IMR-90 (cell line): ENCODE results near the gene UBE2QL1. TPM values are rescaled to one million over a fixed set of nuclear protein-coding genes. Genes with fewer than 3 reads are reported as not detected.

ENCODE experiments used
- ATAC-seq: fragments of 200-7000 bp; cut with Tn5 transposase; 2 replicates; pipeline ENCODE4 v1.9.1; 2020; ENCODE audit warnings: low read depth, mild to moderate bottlenecking, moderate library complexity
- BruUV-seq: library from RNA; stranded (reverse); fragments of 400-500 nt; replicated peaks from 2 replicates; lab custom pipeline; 2021; lab: Mats Ljungman, UMichigan
- CTCF ChIA-PET: fragments of 300-600 bp; formaldehyde crosslinking; extraction: SDS; loops from one replicate; lab custom pipeline; 2021; ENCODE audit warnings: antibody characterized with exemption; lab: Yijun Ruan, JAX
- POLR2A ChIA-PET: fragments of 300-600 bp; sonication (Branson Sonifier 250); formaldehyde crosslinking; loops from one replicate; lab custom pipeline; 2022; ENCODE audit warnings: antibody characterized with exemption; ENCODE audit not compliant: unreplicated experiment; lab: Charles Lee
- DNase-seq: peaks from one replicate; pipeline ENCODE4 v3.0.0; 2013
- H2AFZ ChIP-seq: replicated peaks from 2 replicates; pipeline ENCODE3; 2013; ENCODE audit warnings: low read length, mild to moderate bottlenecking; ENCODE audit not compliant: poor library complexity
- H2AK5ac ChIP-seq: 2 replicates; pipeline ENCODE4 v1.6.1; 2013; ENCODE audit warnings: low read depth, low read length, inconsistent platforms
- H2AK9ac ChIP-seq: replicated peaks from 2 replicates; pipeline ENCODE3; 2013; ENCODE audit warnings: mild to moderate bottlenecking, low read depth, low read length, moderate library complexity; ENCODE audit not compliant: poor library complexity
- H2BK120ac ChIP-seq: 2 replicates; pipeline ENCODE4 v1.6.1; 2013; ENCODE audit warnings: low read depth, low read length, inconsistent platforms
- H2BK15ac ChIP-seq: 3 replicates; pipeline ENCODE4 v1.6.1; 2013; ENCODE audit warnings: low read depth, low read length, inconsistent platforms
- H2BK20ac ChIP-seq: 2 replicates; pipeline ENCODE4 v1.6.1; 2013; ENCODE audit warnings: low read depth, mild to moderate bottlenecking, inconsistent platforms, low read length, moderate library complexity
- H2BK5ac ChIP-seq: 2 replicates; pipeline ENCODE4 v1.6.1; 2013; ENCODE audit warnings: mild to moderate bottlenecking, low read depth, low read length, inconsistent platforms; ENCODE audit not compliant: poor library complexity, severe bottlenecking
- H3K14ac ChIP-seq: replicated peaks from 2 replicates; pipeline ENCODE4 v1.6.1; 2013; ENCODE audit warnings: low read depth, low read length, inconsistent platforms
- H3K18ac ChIP-seq: 2 replicates; pipeline ENCODE4 v1.6.1; 2013; ENCODE audit warnings: low read depth, low read length, control low read depth
- H3K23ac ChIP-seq: 2 replicates; pipeline ENCODE4 v1.6.1; 2013; ENCODE audit warnings: low read depth, low read length, inconsistent platforms
- H3K27ac ChIP-seq: 2 replicates; pipeline ENCODE4 v1.5.1; 2013; ENCODE audit warnings: mild to moderate bottlenecking, control low read depth, low read length; ENCODE audit not compliant: insufficient read depth
- H3K27me3 ChIP-seq: 2 replicates; pipeline ENCODE4 v1.6.1; 2013; ENCODE audit warnings: low read length; ENCODE audit not compliant: control insufficient read depth, insufficient read depth
- H3K36me3 ChIP-seq: 2 replicates; pipeline ENCODE4 v1.6.1; 2013; ENCODE audit warnings: low read length, mixed read lengths; ENCODE audit not compliant: control insufficient read depth, insufficient read depth
- H3K4ac ChIP-seq: 2 replicates; pipeline ENCODE4 v1.6.1; 2013; ENCODE audit warnings: low read depth, low read length, inconsistent platforms
- H3K4me1 ChIP-seq: 2 replicates; pipeline ENCODE4 v1.6.1; 2013; ENCODE audit warnings: low read length, mixed read lengths; ENCODE audit not compliant: control insufficient read depth, insufficient read depth
- H3K4me2 ChIP-seq: 2 replicates; pipeline ENCODE4 v1.6.1; 2013; ENCODE audit warnings: low read depth, mild to moderate bottlenecking, control low read depth, low read length, moderate library complexity
- H3K4me3 ChIP-seq: 2 replicates; pipeline ENCODE4 v1.5.1; 2013; ENCODE audit warnings: low read depth, mild to moderate bottlenecking, control low read depth, low read length, moderate library complexity; ENCODE audit not compliant: insufficient read depth
- H3K56ac ChIP-seq: 2 replicates; pipeline ENCODE4 v1.6.1; 2013; ENCODE audit warnings: low read length, inconsistent platforms; ENCODE audit not compliant: insufficient read depth; ENCODE audit errors: extremely low read depth
- H3K79me1 ChIP-seq, 2 experiments: 2 replicates each; pipeline ENCODE4 v1.6.1; 2013; ENCODE audit warnings: low read length in 2 of 2, inconsistent platforms in 1 of 2, low read depth in 1 of 2
- H3K9ac ChIP-seq: 2 replicates; pipeline ENCODE4 v1.6.1; 2013; ENCODE audit warnings: low read depth, low read length, control low read depth
- H3K9me1 ChIP-seq: 2 replicates; pipeline ENCODE4 v1.6.1; 2013; ENCODE audit warnings: low read length, inconsistent platforms; ENCODE audit not compliant: insufficient read depth
- H3K9me3 ChIP-seq: 2 replicates; pipeline ENCODE4 v1.6.1; 2013; ENCODE audit warnings: low read length; ENCODE audit not compliant: control insufficient read depth, insufficient read depth
- H4K20me1 ChIP-seq: 2 replicates; pipeline ENCODE4 v1.6.1; 2013; ENCODE audit warnings: low read length, inconsistent platforms; ENCODE audit not compliant: insufficient read depth
- H4K5ac ChIP-seq: 2 replicates; pipeline ENCODE4 v1.6.1; 2013; ENCODE audit warnings: mild to moderate bottlenecking, low read depth, low read length, control low read depth
- H4K8ac ChIP-seq, 2 experiments: 2 replicates each; pipeline ENCODE4 v1.6.1; 2013; ENCODE audit warnings: low read depth in 2 of 2, low read length in 2 of 2, control low read depth in 1 of 2, inconsistent platforms in 1 of 2
- H4K91ac ChIP-seq: 2 replicates; pipeline ENCODE4 v1.6.1; 2013; ENCODE audit warnings: low read depth, low read length, inconsistent platforms; ENCODE audit not compliant: insufficient read depth
- BHLHE40 ChIP-seq: fragments of 150-350 bp; IDR thresholded peaks from 2 replicates; pipeline ENCODE4 v1.6.1; 2016; ENCODE audit warnings: mild to moderate bottlenecking, low read depth, low read length
- CHD1 ChIP-seq: IDR thresholded peaks from 2 replicates; pipeline ENCODE4 v1.6.1; 2012; ENCODE audit warnings: low read depth, low read length, improper control_type of control experiment
- FOS ChIP-seq: fragments of 150-350 bp; IDR thresholded peaks from 2 replicates; pipeline ENCODE4 v1.6.1; 2016; ENCODE audit warnings: low read depth, low read length
- MAFK ChIP-seq: IDR thresholded peaks from 2 replicates; pipeline ENCODE4 v1.6.1; 2012; ENCODE audit warnings: low read depth, low read length, improper control_type of control experiment
- MAZ ChIP-seq: IDR thresholded peaks from 2 replicates; pipeline ENCODE4 v1.6.1; 2012; ENCODE audit warnings: low read depth, mild to moderate bottlenecking, low read length, improper control_type of control experiment, moderate library complexity, borderline replicate concordance
- NFE2L2 ChIP-seq: fragments of 150-350 bp; IDR thresholded peaks from 2 replicates; pipeline ENCODE4 v1.6.1; 2016; ENCODE audit warnings: low read depth, mild to moderate bottlenecking, low read length
- POLR2A ChIP-seq: IDR thresholded peaks from 2 replicates; pipeline ENCODE4 v1.6.1; 2012; ENCODE audit warnings: mild to moderate bottlenecking, low read depth, low read length
- RAD21 ChIP-seq: IDR thresholded peaks from 2 replicates; pipeline ENCODE4 v1.6.1; 2012; ENCODE audit warnings: low read length, improper control_type of control experiment
- RCOR1 ChIP-seq: IDR thresholded peaks from 2 replicates; pipeline ENCODE4 v1.6.1; 2012; ENCODE audit warnings: mild to moderate bottlenecking, low read length, improper control_type of control experiment; ENCODE audit not compliant: insufficient replicate concordance
- SMC3 ChIP-seq: fragments of 150-350 bp; IDR thresholded peaks from 2 replicates; pipeline ENCODE4 v1.6.1; 2016; ENCODE audit warnings: low read depth, mild to moderate bottlenecking, antibody characterized with exemption, low read length, moderate library complexity
- WGBS, 2 experiments: methylation state at CpG; one replicate each; pipeline versions ENCODE4 v1.1.5 to v1.1.7; 2013; ENCODE audit warnings: missing lambda C conversion rate in 2 of 2; ENCODE audit not compliant: insufficient read length in 1 of 2; ENCODE audit errors: extremely low coverage in 2 of 2; 5-methylcytosine and 5-hydroxymethylcytosine counted together
- dilution Hi-C: fragments of 300-500 bp; cut with HindIII; formaldehyde crosslinking; loops from one replicate; pipeline ENCODE4 v1.14.3; 2018; ENCODE audit warnings: low sequenced_read_pairs; ENCODE audit not compliant: unreplicated experiment
- in situ Hi-C: fragments of 300-500 bp; cut with MboI; formaldehyde crosslinking; loops from 3 replicates; pipeline ENCODE4 v1.14.3; 2019; ENCODE audit warnings: low sequenced_read_pairs, inconsistent platforms, mixed read lengths
- intact Hi-C: fragments of 100-400 bp; cut with micrococcal nuclease; formaldehyde crosslinking; loops from 2 replicates; pipeline ENCODE4 v1.10.0; 2022
- polyA plus RNA-seq, 3 experiments: library from polyadenylated mRNA; depleted of rRNA; stranded (reverse); fragments of >200 nt; gene quantifications; 2 replicates each; pipeline ENCODE4 v1.2.3, GENCODE V29; 2012; ENCODE audit warnings: low replicate concordance in 1 of 3
- total RNA-seq: library from RNA; depleted of rRNA; stranded (reverse); fragments of >200 nt; gene quantifications from 2 replicates; pipeline ENCODE4 v1.2.3, GENCODE V29; 2012
- TF ChIP-seq, protein P1 (sequence below): fragments of 150-350 bp; IDR thresholded peaks from 2 replicates; pipeline ENCODE4 v1.6.1; 2017; ENCODE audit warnings: mild to moderate bottlenecking, antibody characterized with exemption, low read length, low read depth

Gene UBE2QL1
- total and polyA plus RNA-seq, 2 of the 4 experiments (the other 2 are of a cell fraction): not detected

DNA sequence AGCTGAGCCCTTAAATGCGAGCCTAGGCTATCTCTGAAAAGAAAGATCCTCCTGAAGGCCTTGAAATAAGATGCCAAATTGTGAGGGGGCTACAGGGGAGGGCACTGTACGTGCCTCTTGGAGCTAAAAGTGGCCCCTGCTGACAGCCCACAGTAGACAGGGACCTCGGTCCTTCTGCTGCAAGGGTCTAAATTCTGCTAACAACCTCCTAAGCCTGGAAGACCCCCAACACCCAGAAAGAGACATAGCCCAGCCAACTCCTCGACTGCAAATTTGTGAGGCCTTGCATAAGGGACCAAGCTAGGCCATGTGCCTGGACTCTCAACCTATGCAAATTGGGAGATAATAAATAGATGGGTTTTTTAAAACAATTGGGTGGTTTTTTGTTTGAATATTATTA, 54.7 kb downstream of the UBE2QL1 start:
- H3K9me1 ChIP-seq: no peaks in the 10 kb centered on the region
- CTCF ChIA-PET: no interaction called here
- H3K14ac ChIP-seq: no peak overlapping the region
- H2AK9ac ChIP-seq: no peak overlapping the region
- H3K9ac ChIP-seq: no peak overlapping the region
- H4K8ac ChIP-seq: no peak overlapping the region
- no peaks in the 10 kb centered on the region for H4K20me1 ChIP-seq
- H3K27me3 ChIP-seq: no peaks in the 10 kb centered on the region
- no peaks in the 10 kb centered on the region for H3K36me3 ChIP-seq
- no peak overlapping the region for H2BK20ac ChIP-seq
- no peak overlapping the region for H3K27ac ChIP-seq
- no CpG with 5 or more reads among the region's 4 CpGs for WGBS, 2 experiments
- no peak overlapping the region for H3K4ac ChIP-seq
- no peak overlapping the region for H4K91ac ChIP-seq
- no peak overlapping the region for H3K4me3 ChIP-seq
- H4K5ac ChIP-seq: no peak overlapping the region
- in situ Hi-C loops (no loop called here), dilution Hi-C loops (no loop called here), intact Hi-C loops (no loop called here)
- H2BK15ac ChIP-seq: no peak overlapping the region
- H3K79me1 ChIP-seq: no peaks in the 10 kb centered on the region
- H2AK5ac ChIP-seq: no peak overlapping the region
- no peak overlapping the region for H2AFZ ChIP-seq
- no TSS peak for BruUV-seq
- H3K4me2 ChIP-seq: no peak overlapping the region
- no peak overlapping the region for H3K23ac ChIP-seq
- H3K18ac ChIP-seq: no peak overlapping the region
- no peak overlapping the region for H2BK5ac ChIP-seq
- H3K56ac ChIP-seq: no peak overlapping the region
- no peak overlapping the region for H2BK120ac ChIP-seq
- H3K4me1 ChIP-seq: no peaks in the 10 kb centered on the region
- DNase-seq (no peak), ATAC-seq (no peak)
- TF ChIP-seq MAZ (no peak), RCOR1 (no peak), POLR2A (no peak), BHLHE40 (no peak), NFE2L2 (no peak), FOS (no peak), MAFK (no peak), CHD1 (no peak), RAD21 (no peak), SMC3 (no peak)
- TF ChIP-seq, protein P1, sequence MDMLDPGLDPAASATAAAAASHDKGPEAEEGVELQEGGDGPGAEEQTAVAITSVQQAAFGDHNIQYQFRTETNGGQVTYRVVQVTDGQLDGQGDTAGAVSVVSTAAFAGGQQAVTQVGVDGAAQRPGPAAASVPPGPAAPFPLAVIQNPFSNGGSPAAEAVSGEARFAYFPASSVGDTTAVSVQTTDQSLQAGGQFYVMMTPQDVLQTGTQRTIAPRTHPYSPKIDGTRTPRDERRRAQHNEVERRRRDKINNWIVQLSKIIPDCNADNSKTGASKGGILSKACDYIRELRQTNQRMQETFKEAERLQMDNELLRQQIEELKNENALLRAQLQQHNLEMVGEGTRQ: no peak
- no peaks in the 10 kb centered on the region; the same call in 1 of the 2 replicates for H3K9me3 ChIP-seq
- POLR2A ChIA-PET: no interaction called here
